H1 (cell line): ENCODE measurements around the gene MEIOSIN. TPM values are rescaled to one million over a fixed set of nuclear protein-coding genes. Genes with fewer than 3 reads are reported as not detected.
A peak's percentile ranks its signal among the peaks of the same experiment; 100 is the strongest.

Experiments used
- CTCF ChIA-PET: fragments of 300-600 bp; sonication (Branson Sonifier 250); formaldehyde crosslinking; loops from one replicate; lab custom pipeline; 2021; ENCODE audit not compliant: partially characterized antibody; lab: Charles Lee
- POLR2A ChIA-PET: fragments of 300-600 bp; sonication (Branson Sonifier 250); formaldehyde crosslinking; loops from one replicate; lab custom pipeline; 2021; ENCODE audit warnings: inconsistent platforms; ENCODE audit not compliant: partially characterized antibody; lab: Charles Lee
- DNase-seq, 2 experiments: peaks; one replicate each; pipeline versions ENCODE4 v3.0.0 to v3.0.0-alpha.2; 2010 to 2022; ENCODE audit warnings: low spot score in 2 of 2, low read depth in 1 of 2, mixed read lengths in 1 of 2
- FAIRE-seq: peaks from 2 replicates; lab custom pipeline; 2011; peaks lifted over from hg19 to GRCh38; lab: Jason Lieb, UNC
- H2AFZ ChIP-seq: 2 replicates; pipeline ENCODE4 v1.8.1; 2012; ENCODE audit warnings: low read length, inconsistent platforms
- H2AK5ac ChIP-seq: 2 replicates; pipeline ENCODE4 v1.6.1; 2013; ENCODE audit warnings: low read depth, low read length
- H2BK120ac ChIP-seq: replicated peaks from 2 replicates; pipeline ENCODE3; 2013; ENCODE audit warnings: low read depth, low read length, inconsistent platforms
- H2BK12ac ChIP-seq: 2 replicates; pipeline ENCODE4 v1.6.1; 2013; ENCODE audit warnings: low read depth, low read length
- H2BK15ac ChIP-seq: 2 replicates; pipeline ENCODE4 v1.6.1; 2013; ENCODE audit warnings: low read length
- H2BK20ac ChIP-seq: 2 replicates; pipeline ENCODE4 v1.6.1; 2013; ENCODE audit warnings: low read length
- H2BK5ac ChIP-seq: 2 replicates; pipeline ENCODE4 v1.6.1; 2013; ENCODE audit warnings: low read depth, low read length
- H3K14ac ChIP-seq: 2 replicates; pipeline ENCODE4 v1.6.1; 2013; ENCODE audit warnings: inconsistent platforms; ENCODE audit not compliant: insufficient read length
- H3K18ac ChIP-seq: 2 replicates; pipeline ENCODE4 v1.6.1; 2013; ENCODE audit warnings: low read length; ENCODE audit errors: extremely low read depth
- H3K23ac ChIP-seq: 2 replicates; pipeline ENCODE4 v1.6.1; 2013; ENCODE audit warnings: inconsistent platforms; ENCODE audit not compliant: insufficient read length
- H3K23me2 ChIP-seq: 2 replicates; pipeline ENCODE4 v1.6.1; 2013; ENCODE audit warnings: low read depth, low read length
- H3K27ac ChIP-seq: 2 replicates; pipeline ENCODE4 v1.6.1; 2011; ENCODE audit warnings: low read depth, low read length, inconsistent platforms
- H3K27me3 ChIP-seq, 4 experiments: replicated peaks in 1 of 4; 1 replicate in 1 of 4; 2 replicates in 3 of 4; pipeline versions ENCODE4 v1.6.1 to v1.8.1; 2011 to 2013; ENCODE audit warnings: low read length in 3 of 4, mild to moderate bottlenecking in 3 of 4, inconsistent platforms in 2 of 4, mixed read lengths in 2 of 4, moderate library complexity in 1 of 4; ENCODE audit not compliant: control insufficient read depth in 3 of 4, insufficient read depth in 3 of 4; ENCODE audit errors: extremely low read depth in 1 of 4
- H3K36me3 ChIP-seq, 4 experiments: 2 replicates each; pipeline versions ENCODE4 v1.6.1 to v1.8.1; 2011 to 2013; ENCODE audit warnings: mild to moderate bottlenecking in 4 of 4, low read length in 3 of 4, moderate library complexity in 2 of 4, control low read depth in 1 of 4, inconsistent platforms in 1 of 4; ENCODE audit not compliant: insufficient read depth in 4 of 4, control insufficient read depth in 2 of 4
- H3K4ac ChIP-seq: replicated peaks from 2 replicates; pipeline ENCODE3; 2013; ENCODE audit warnings: low read length, low read depth, mixed read lengths, inconsistent platforms; ENCODE audit not compliant: insufficient read length
- H3K4me1 ChIP-seq, 4 experiments: replicated peaks in 1 of 4; 1 replicate in 1 of 4; 2 replicates in 3 of 4; pipeline versions ENCODE4 v1.6.1 to v1.8.1; 2011 to 2013; ENCODE audit warnings: low read length in 3 of 4, inconsistent platforms in 2 of 4, mixed read lengths in 1 of 4; ENCODE audit not compliant: insufficient read depth in 4 of 4, control insufficient read depth in 3 of 4
- H3K4me2 ChIP-seq, 2 experiments: 2 replicates each; pipeline versions ENCODE4 v1.6.1 to v1.8.1; 2011 to 2013; ENCODE audit warnings: low read depth in 2 of 2, low read length in 2 of 2, control low read depth in 1 of 2, inconsistent platforms in 1 of 2, mild to moderate bottlenecking in 1 of 2; ENCODE audit not compliant: insufficient read depth in 1 of 2
- H3K4me3 ChIP-seq, 4 experiments: fragments of 200-600, 300-600 bp in 1 of 4; sonication (generic), shearing (Covaris generic), sonication (Bioruptor Twin) in 1 of 4; 2 replicates each; pipeline versions ENCODE4 v1.5.1 to v1.8.1; 2011 to 2016; ENCODE audit warnings: low read length in 4 of 4, low read depth in 3 of 4, control low read depth in 2 of 4, inconsistent platforms in 2 of 4, mild to moderate bottlenecking in 2 of 4, mixed read lengths in 1 of 4, moderate library complexity in 1 of 4; ENCODE audit not compliant: insufficient read depth in 2 of 4; ENCODE audit errors: extremely low read depth in 1 of 4
- H3K56ac ChIP-seq: replicated peaks from 2 replicates; pipeline ENCODE3; 2013; ENCODE audit warnings: low read depth, mild to moderate bottlenecking, mixed read lengths, low read length, inconsistent platforms; ENCODE audit not compliant: insufficient read length
- H3K79me1 ChIP-seq: 2 replicates; pipeline ENCODE4 v1.6.1; 2013; ENCODE audit warnings: low read depth, low read length, control low read depth
- H3K79me2 ChIP-seq, 2 experiments: 2 replicates each; pipeline versions ENCODE4 v1.6.1 to v1.8.1; 2012 to 2013; ENCODE audit warnings: low read length in 2 of 2, mild to moderate bottlenecking in 2 of 2, inconsistent platforms in 1 of 2; ENCODE audit not compliant: insufficient read depth in 2 of 2, control insufficient read depth in 1 of 2
- H3K9ac ChIP-seq, 4 experiments: replicated peaks in 1 of 4; 1 replicate in 1 of 4; 2 replicates in 3 of 4; pipeline versions ENCODE4 v1.6.1 to v1.8.1; 2011 to 2013; ENCODE audit warnings: low read depth in 3 of 4, low read length in 3 of 4, control low read depth in 2 of 4, mild to moderate bottlenecking in 2 of 4, moderate library complexity in 2 of 4, inconsistent platforms in 1 of 4; ENCODE audit errors: extremely low read depth in 1 of 4
- H3K9me3 ChIP-seq, 2 experiments: 2 replicates each; pipeline versions ENCODE4 v1.6.1 to v1.8.1; 2012 to 2013; ENCODE audit warnings: mild to moderate bottlenecking in 2 of 2, moderate library complexity in 2 of 2, control low read depth in 1 of 2, inconsistent platforms in 1 of 2, low read depth in 1 of 2, low read length in 1 of 2, mixed read lengths in 1 of 2; ENCODE audit not compliant: insufficient read depth in 2 of 2
- H4K20me1 ChIP-seq, 2 experiments: replicated peaks in 1 of 2; 2 replicates each; pipeline versions ENCODE3 to v1.8.1; 2011 to 2013; ENCODE audit warnings: inconsistent platforms in 2 of 2, low read length in 2 of 2, mild to moderate bottlenecking in 1 of 2; ENCODE audit not compliant: insufficient read depth in 2 of 2, control insufficient read depth in 1 of 2
- H4K5ac ChIP-seq: 2 replicates; pipeline ENCODE4 v1.6.1; 2013; ENCODE audit warnings: low read length, low read depth, mixed read lengths, inconsistent platforms; ENCODE audit not compliant: insufficient read length
- H4K8ac ChIP-seq: 2 replicates; pipeline ENCODE4 v1.8.0; 2013; ENCODE audit warnings: mild to moderate bottlenecking, moderate library complexity, low read length, inconsistent platforms; ENCODE audit not compliant: insufficient read depth; ENCODE audit errors: extremely low read depth
- H4K91ac ChIP-seq: replicated peaks from 2 replicates; pipeline ENCODE3; 2013; ENCODE audit warnings: low read length, mixed read lengths, inconsistent platforms; ENCODE audit not compliant: insufficient read length
- E2F6 ChIP-seq: IDR thresholded peaks from 2 replicates; pipeline ENCODE4 v1.6.1; 2012; ENCODE audit warnings: inconsistent platforms
- MAX ChIP-seq: IDR thresholded peaks from 2 replicates; pipeline ENCODE4 v1.6.1; 2012; ENCODE audit warnings: inconsistent platforms
- SIRT6 ChIP-seq: IDR thresholded peaks from one replicate; pipeline ENCODE4 v1.7.1; 2012; ENCODE audit warnings: low read length, inconsistent platforms
- WGBS, 2 experiments: shearing (Covaris generic) in 1 of 2; methylation state at CpG; one replicate each; pipeline versions ENCODE4 v1.1.6 to v1.1.7; 2013 to 2015; ENCODE audit warnings: low lambda C conversion rate in 2 of 2, mixed read lengths in 2 of 2, inconsistent platforms in 1 of 2, low coverage in 1 of 2, missing lambda C conversion rate in 1 of 2; ENCODE audit not compliant: insufficient replicate concordance in 2 of 2, insufficient coverage in 1 of 2, insufficient read length in 1 of 2; ENCODE audit errors: extremely low coverage in 1 of 2, missing lambda C conversion rate in 1 of 2; 5-methylcytosine and 5-hydroxymethylcytosine counted together
- long read RNA-seq, 2 experiments: library from RNA in 1 of 2; library from capped mRNA in 1 of 2; stranded (forward); transcript quantifications; one replicate each; pipeline ENCODE4 v2.0.0, GENCODE V29; 2021; ENCODE audit warnings: inconsistent platforms in 1 of 2
- polyA minus RNA-seq, 3 experiments: library from RNA; depleted of rRNA, polyadenylated mRNA; stranded (reverse); fragments of >200 nt; gene quantifications; 1 replicate in 2 of 3; 2 replicates in 1 of 3; pipeline ENCODE4 v1.2.3, GENCODE V29; 2011
- polyA plus RNA-seq, 7 experiments: library from polyadenylated mRNA; depleted of rRNA in 3 of 7; stranded (reverse) in 5 of 7; unstranded in 2 of 7; fragments of >200 nt in 5 of 7; fragments of 200-250 nt in 2 of 7; gene quantifications; 1 replicate in 5 of 7; 2 replicates in 1 of 7; 4 replicates in 1 of 7; pipeline versions ENCODE4 v1.2.1 to v1.2.3, GENCODE V29; 2011 to 2013; ENCODE audit warnings: missing spikeins in 2 of 7, mixed read lengths in 2 of 7
- total RNA-seq: library from RNA; stranded (reverse); fragmentation: NEBNext Ultra II Directional; extraction: Animal tissue kit (Norgen Biotek cat#: 25700); gene quantifications from 2 replicates; pipeline ENCODE4 v1.2.1, GENCODE V29; 2021

Gene MEIOSIN
- total RNA-seq (not detected in 2 replicates), polyA plus RNA-seq (2011; rRNA removed) (0.11 and 0.14 TPM in 2 replicates), polyA minus RNA-seq (2011; rRNA and poly(A)+ RNA removed) (0.16 TPM in 1 of 2 replicates, not detected in the other)
- 0.06 TPM for polyA plus RNA-seq (2011; cell fraction: cytosol; rRNA removed)
- polyA plus RNA-seq (2011; cell fraction: nucleus; rRNA removed), result 0.09 TPM
- polyA plus RNA-seq (2012, experiment 1 of 2), result 0.07 to 0.09 TPM (median 0.08 TPM) in 3 of 4 replicates, not detected in the other
- not detected for polyA plus RNA-seq (2012, experiment 2 of 2)
- 0.06 TPM for polyA plus RNA-seq (2013, experiment 1 of 2)
- 0.07 TPM for polyA plus RNA-seq (2013, experiment 2 of 2)
- not detected for polyA minus RNA-seq (2011; cell fraction: cytosol; rRNA and poly(A)+ RNA removed)
- not detected for polyA minus RNA-seq (2011; cell fraction: nucleus; rRNA and poly(A)+ RNA removed)
- long read RNA-seq, experiment 1, result 0 reads
- long read RNA-seq, experiment 2, result 0 reads

- no peaks in the 10 kb centered on the region for H3K9me3 ChIP-seq
- H2AFZ ChIP-seq, result no peak within 1 kb of the TSS; the same call in 1 of the 2 replicates
- DNase-seq (no peak), FAIRE-seq (no peak)
- no peak within 1 kb of the TSS for H2BK20ac ChIP-seq
- H3K4me3 ChIP-seq, result no peak within 1 kb of the TSS
- no peak within 1 kb of the TSS for H3K27ac ChIP-seq
- H3K27me3 ChIP-seq, result no peaks in the 10 kb centered on the region; a peak in 1 of 7 replicates
- no peak within 1 kb of the TSS for H2BK120ac ChIP-seq
- WGBS, 2 experiments, result 96% methylated on average over 43 of the region's 59 CpGs; no CpG with 5 or more reads in 1 of the 2 experiments
- H4K8ac ChIP-seq, result peak within 1 kb of the TSS; percentile 62
- no peaks in the 10 kb centered on the region for H3K36me3 ChIP-seq
- ChIA-PET POLR2A (interaction anchor here (1.0 to 9.1 kb wide), 6 partner anchors 10 to 41 kb away, joined by 3 to 113 read pairs (median 4); partner anchors contain the start of genes QPCTL and SIX5), CTCF (interaction anchor here (0.8 to 1.5 kb wide), 5 partner anchors 20 to 66 kb away, joined by 3 to 6 read pairs (median 3); no protein-coding TSS in a partner anchor)
- H3K14ac ChIP-seq, result no peak within 1 kb of the TSS
- H2BK5ac ChIP-seq, result no peak within 1 kb of the TSS
- no peak within 1 kb of the TSS for H3K18ac ChIP-seq
- peak within 1 kb of the TSS; percentile 84; the same call in 1 of the 2 replicates for H2BK12ac ChIP-seq
- H3K9ac ChIP-seq, result no peak within 1 kb of the TSS
- H4K5ac ChIP-seq, result no peak within 1 kb of the TSS
- no peak within 1 kb of the TSS for H3K23ac ChIP-seq
- no peak within 1 kb of the TSS for H3K4me2 ChIP-seq
- peaks cover 4% of the 10 kb centered on the region; the same call in 1 of the 2 replicates for H3K79me1 ChIP-seq
- H3K4me1 ChIP-seq, result peaks cover 0 to 4% (median 3%) of the 10 kb centered on the region in 4 experiments; a peak in 5 of 7 replicates
- H2BK15ac ChIP-seq, result no peak within 1 kb of the TSS
- no peak within 1 kb of the TSS for H4K91ac ChIP-seq
- peaks cover 4% of the 10 kb centered on the region; the same call in 1 of the 2 replicates for H3K23me2 ChIP-seq
- no peak within 1 kb of the TSS for H2AK5ac ChIP-seq
- H3K4ac ChIP-seq, result peak within 1 kb of the TSS; percentile 91
- no peak within 1 kb of the TSS for H3K56ac ChIP-seq
- H3K79me2 ChIP-seq, result peaks cover 0 to 21% of the 10 kb centered on the region in 2 experiments; a peak in 2 of 4 replicates
- TF ChIP-seq E2F6 (peak; percentile 93), MAX (peak; percentile 36), SIRT6 (no peak)
- TF ChIP-seq, all 59 proteins: peak for 2
- no peaks in the 10 kb centered on the region for H4K20me1 ChIP-seq
Measured at GRCh38 chr19:45733160-45733810, at the start of gene MEIOSIN. TSS of gene MEIOSIN (plus strand) at chr19:45733439. CDS start at chr19:45735377, 1,938 bp downstream.
